Heart left ventricle (tissue), 13 donors: ENCODE measurements around the gene LMBRD1.

Source experiments
- POLR2A ChIP-seq, 2 donors: fragments of 450-650 bp; IDR thresholded peaks; one replicate each; pipeline ENCODE4 v1.6.1; 2017; ENCODE audit warnings: antibody characterized with exemption in 2 of 2, mild to moderate bottlenecking in 2 of 2, moderate library complexity in 2 of 2
- TF ChIP-seq, protein P1 (sequence below), 12 donors: fragments of 200-600 bp; sonication (generic) in 4 of 12; IDR thresholded peaks; one replicate each; pipeline versions ENCODE4 v1.5.0 to v1.8.0; 2018 to 2022; ENCODE audit warnings: antibody characterized with exemption in 12 of 12, mild to moderate bottlenecking in 5 of 12
- donor health status: ischemic (EF 13 %, LVEDD 7.1; RV severe dilation, severe dysfunction).
- donor health status: DM: no; HTN: yes; CAD: no.
- donor health status: DM: no; HTN: no; CAD: no.
- donor health status: ischemic (EF 25% LVEDD 6.9; RV normal size, moderate dysfunction).
- donor health status: ischemic (EF 25% LVEDD 5.7; RV mildly dilated, moderate dysfunction).
- donor health status: ischemic (EF 35%, LVEDD 5.7; RV mildly dilated, moderate dysfunction).
- donor health status: nonischemic (EF 11% LVEDD 7.7; RV severe dilation, severe dysfunction).
- donor health status: DM: yes; HTN: yes; CAD: no.
- donor health status: PGD.
- donor health status: ischemic (EF 29% LVEDD 5.4; RV normal size, mild dysfunction).
- donor health status: nonischemic (EF 23%, LVEDD 6.1; RV moderate dilation, normal function).

DNA sequence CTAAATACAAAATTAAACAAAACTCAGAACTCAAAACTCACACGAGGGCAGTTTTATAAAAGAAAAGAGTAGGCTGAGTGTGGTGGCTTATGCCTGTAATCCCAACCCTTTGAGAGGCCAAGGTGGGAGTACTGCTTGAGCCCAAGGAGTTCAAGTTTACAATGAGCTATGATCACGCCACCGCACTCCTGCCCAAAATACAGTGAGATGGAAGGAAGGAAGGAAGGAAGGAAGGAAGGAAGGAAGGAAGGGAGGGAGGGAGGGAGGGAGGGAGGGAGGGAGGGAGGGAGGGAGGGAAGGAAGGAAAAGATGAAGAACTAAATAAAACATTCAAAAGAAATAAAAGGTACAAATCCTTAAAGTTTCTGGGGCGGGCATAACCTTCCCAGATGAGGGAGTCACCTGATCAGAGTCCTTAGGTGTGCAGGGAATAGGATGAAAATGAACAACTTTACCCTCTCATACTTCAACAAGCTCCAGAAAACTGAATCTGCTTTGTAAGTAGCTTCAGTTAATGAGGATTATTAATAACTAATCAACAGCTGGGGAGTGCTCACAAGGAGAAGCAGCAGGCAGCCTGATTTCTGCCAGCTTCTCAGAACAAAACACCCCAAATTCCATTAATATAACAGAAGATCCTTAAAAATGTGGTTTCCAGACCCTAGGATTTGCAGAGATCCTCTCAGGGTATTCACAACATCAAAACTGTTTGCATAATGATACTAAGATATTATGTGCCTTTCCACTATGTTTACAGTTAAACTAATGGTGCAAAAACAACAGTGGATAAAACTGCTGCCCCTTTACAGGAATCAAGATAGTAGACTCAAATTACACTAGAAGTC lies 21.8 kb downstream of the LMBRD1 start:
- TF ChIP-seq, protein P1, sequence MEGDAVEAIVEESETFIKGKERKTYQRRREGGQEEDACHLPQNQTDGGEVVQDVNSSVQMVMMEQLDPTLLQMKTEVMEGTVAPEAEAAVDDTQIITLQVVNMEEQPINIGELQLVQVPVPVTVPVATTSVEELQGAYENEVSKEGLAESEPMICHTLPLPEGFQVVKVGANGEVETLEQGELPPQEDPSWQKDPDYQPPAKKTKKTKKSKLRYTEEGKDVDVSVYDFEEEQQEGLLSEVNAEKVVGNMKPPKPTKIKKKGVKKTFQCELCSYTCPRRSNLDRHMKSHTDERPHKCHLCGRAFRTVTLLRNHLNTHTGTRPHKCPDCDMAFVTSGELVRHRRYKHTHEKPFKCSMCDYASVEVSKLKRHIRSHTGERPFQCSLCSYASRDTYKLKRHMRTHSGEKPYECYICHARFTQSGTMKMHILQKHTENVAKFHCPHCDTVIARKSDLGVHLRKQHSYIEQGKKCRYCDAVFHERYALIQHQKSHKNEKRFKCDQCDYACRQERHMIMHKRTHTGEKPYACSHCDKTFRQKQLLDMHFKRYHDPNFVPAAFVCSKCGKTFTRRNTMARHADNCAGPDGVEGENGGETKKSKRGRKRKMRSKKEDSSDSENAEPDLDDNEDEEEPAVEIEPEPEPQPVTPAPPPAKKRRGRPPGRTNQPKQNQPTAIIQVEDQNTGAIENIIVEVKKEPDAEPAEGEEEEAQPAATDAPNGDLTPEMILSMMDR (IDR thresholded peaks at IDR 0.05) = no peak
- no peak for TF ChIP-seq POLR2A (IDR thresholded peaks at IDR 0.05)
